ENCODE measurements around the gene PMIS2.

DNA sequence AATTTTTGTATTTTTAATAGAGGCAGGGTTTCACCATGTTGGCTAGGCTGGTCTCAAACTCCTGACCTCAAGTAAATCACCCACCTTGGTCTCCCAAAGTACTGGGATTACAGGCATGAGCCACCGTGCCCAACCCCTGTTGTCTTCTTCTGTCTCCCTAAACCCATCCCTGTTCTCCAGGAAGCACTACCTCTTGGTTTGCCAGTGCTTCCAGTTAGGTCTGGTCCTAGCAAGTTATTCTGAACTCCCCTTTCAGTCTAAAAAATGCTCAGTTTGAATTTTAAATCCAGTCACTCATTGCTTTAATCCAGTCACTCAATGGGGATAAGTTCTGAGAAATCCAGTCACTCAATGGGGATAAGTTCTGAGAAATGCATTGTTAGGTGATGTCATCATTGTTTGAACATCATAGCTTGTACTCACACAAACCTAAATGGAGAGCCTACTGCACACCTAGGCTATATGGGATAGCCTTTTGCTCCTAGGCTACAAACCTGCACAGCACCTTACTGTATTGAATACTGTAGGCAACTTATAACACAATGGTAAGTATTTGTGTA is 14.5 kb upstream of the PMIS2 start:
- TF ChIP-seq, protein P1, sequence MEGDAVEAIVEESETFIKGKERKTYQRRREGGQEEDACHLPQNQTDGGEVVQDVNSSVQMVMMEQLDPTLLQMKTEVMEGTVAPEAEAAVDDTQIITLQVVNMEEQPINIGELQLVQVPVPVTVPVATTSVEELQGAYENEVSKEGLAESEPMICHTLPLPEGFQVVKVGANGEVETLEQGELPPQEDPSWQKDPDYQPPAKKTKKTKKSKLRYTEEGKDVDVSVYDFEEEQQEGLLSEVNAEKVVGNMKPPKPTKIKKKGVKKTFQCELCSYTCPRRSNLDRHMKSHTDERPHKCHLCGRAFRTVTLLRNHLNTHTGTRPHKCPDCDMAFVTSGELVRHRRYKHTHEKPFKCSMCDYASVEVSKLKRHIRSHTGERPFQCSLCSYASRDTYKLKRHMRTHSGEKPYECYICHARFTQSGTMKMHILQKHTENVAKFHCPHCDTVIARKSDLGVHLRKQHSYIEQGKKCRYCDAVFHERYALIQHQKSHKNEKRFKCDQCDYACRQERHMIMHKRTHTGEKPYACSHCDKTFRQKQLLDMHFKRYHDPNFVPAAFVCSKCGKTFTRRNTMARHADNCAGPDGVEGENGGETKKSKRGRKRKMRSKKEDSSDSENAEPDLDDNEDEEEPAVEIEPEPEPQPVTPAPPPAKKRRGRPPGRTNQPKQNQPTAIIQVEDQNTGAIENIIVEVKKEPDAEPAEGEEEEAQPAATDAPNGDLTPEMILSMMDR (IDR thresholded peaks at IDR 0.05 in 2 of 3, conservative IDR thresholded peaks at IDR 0.05 in 1 of 3; ENCODE audit: borderline replicate concordance in 1 of 3, insufficient read depth in 1 of 3, low read depth in 2 of 3, low read length in 2 of 3) = no peak
- TF ChIP-seq POLR2AphosphoS5 (IDR thresholded peaks at IDR 0.05; ENCODE audit: low read depth, low read length) = no peak
- TF ChIP-seq, protein P2, sequence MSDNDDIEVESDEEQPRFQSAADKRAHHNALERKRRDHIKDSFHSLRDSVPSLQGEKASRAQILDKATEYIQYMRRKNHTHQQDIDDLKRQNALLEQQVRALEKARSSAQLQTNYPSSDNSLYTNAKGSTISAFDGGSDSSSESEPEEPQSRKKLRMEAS (IDR thresholded peaks at IDR 0.05) = no peak

All from HCT116 (cell line).